Measurements from ENCODE around the gene DDAH1.

Gene DDAH1

DNA sequence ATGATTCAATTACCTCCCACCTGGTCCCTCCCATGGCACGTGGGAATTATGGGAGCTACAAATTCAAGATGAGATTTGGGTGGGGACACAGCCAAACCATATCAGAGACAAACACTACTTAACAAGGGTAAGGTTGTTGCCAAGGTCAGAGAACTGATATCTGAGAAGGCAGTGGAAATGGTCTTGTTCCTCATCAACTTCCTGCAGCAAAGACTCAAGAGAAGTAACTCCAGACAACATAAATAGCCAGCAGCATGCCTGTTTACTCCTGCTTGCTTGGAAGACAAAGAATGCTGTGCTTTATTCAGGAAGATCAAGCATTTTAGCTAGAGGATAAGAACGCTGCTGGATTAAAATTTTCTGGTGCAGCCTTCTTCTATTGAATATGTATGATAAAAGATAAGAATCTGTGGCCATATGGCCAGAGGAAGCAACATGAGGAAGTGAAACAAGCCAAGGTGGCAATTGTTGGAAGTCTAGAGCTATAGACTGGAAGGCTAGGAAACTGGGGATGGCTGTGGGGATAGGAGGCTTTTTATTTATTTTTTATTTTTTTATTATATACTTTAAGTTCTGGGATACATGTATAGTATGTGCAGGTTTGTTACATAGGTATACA, 36.4 kb downstream of the DDAH1 start:
- no peak for DNase-seq (ENCODE audit: low read depth)
- no peak overlapping the region for H3K4me3 ChIP-seq (ENCODE audit: low read depth, low read length)
- TF ChIP-seq, protein P1, sequence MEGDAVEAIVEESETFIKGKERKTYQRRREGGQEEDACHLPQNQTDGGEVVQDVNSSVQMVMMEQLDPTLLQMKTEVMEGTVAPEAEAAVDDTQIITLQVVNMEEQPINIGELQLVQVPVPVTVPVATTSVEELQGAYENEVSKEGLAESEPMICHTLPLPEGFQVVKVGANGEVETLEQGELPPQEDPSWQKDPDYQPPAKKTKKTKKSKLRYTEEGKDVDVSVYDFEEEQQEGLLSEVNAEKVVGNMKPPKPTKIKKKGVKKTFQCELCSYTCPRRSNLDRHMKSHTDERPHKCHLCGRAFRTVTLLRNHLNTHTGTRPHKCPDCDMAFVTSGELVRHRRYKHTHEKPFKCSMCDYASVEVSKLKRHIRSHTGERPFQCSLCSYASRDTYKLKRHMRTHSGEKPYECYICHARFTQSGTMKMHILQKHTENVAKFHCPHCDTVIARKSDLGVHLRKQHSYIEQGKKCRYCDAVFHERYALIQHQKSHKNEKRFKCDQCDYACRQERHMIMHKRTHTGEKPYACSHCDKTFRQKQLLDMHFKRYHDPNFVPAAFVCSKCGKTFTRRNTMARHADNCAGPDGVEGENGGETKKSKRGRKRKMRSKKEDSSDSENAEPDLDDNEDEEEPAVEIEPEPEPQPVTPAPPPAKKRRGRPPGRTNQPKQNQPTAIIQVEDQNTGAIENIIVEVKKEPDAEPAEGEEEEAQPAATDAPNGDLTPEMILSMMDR (IDR thresholded peaks at IDR 0.05; ENCODE audit: low read depth, low read length, missing control alignments), result no peak

DNA sequence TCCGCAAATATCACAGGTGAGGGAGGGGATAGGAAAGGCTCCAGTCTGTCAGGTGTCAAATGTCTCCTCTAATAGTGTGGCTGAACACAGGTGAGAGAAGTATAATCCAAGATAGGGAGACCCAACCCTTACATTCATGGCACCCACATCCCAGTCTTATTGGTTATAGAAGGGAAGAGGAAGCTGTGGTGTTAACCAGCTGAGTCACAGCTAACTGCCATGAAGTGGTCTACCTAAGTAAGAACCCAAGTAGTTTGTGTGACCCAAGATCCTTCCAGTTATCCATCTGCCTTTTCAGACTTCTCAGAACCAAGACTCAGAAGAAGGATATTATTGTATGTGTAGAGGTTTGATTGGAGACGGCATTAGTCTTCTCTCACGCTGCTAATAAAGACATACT, 37.1 kb downstream of the DDAH1 start:
- TF ChIP-seq, protein P1 (IDR thresholded peaks at IDR 0.05; ENCODE audit: low read depth, low read length, missing control alignments), result no peak
- no peak overlapping the region for H3K4me3 ChIP-seq (ENCODE audit: low read depth, low read length)
- DNase-seq (ENCODE audit: low read depth), result no peak

DNA sequence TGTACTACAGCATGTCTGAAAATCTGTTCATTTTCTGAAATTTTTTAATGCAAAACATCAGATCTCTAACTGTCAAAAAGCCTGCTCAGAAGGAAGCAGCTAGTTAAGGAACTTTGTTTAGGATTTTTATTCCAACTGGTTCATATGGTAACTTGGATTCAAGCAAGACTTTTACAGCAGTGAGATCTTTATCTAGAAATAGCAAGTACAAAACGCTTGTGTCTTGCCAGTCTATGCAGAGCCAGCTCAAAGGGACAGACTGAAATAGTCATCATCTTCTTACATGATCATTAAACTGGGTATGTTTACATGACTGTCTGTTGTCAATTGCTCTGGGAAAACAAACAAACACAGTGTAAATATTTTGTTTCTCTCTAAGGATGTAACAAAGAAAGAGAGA, 37.6 kb downstream of the DDAH1 start:
- no peak for DNase-seq (ENCODE audit: low read depth)
- TF ChIP-seq, protein P1 (IDR thresholded peaks at IDR 0.05; ENCODE audit: low read depth, low read length, missing control alignments), result no peak
- no peak overlapping the region for H3K4me3 ChIP-seq (ENCODE audit: low read depth, low read length)

DNA sequence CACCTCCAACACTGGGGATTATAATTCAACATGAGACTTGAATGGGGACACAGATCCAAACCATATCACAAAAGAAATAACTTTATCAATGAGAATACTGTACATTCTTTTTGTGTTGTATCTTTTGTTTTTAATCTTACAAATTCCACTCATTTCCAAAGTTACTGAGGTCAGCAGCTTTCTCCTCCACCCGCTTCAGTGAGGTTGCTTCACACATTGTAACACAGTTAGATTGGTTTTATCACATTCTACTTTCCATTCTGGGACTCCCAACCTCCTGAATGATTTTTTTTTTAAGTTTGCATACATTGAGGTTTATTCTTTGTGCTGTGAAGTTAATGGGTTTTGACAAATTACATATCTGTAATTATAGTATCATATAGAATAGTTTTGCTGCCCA, 43.8 kb downstream of the DDAH1 start:
- H3K4me3 ChIP-seq (ENCODE audit: low read depth, low read length), result no peak overlapping the region
- TF ChIP-seq, protein P1 (IDR thresholded peaks at IDR 0.05; ENCODE audit: low read depth, low read length, missing control alignments), result no peak
- DNase-seq (ENCODE audit: low read depth), result no peak

DNA sequence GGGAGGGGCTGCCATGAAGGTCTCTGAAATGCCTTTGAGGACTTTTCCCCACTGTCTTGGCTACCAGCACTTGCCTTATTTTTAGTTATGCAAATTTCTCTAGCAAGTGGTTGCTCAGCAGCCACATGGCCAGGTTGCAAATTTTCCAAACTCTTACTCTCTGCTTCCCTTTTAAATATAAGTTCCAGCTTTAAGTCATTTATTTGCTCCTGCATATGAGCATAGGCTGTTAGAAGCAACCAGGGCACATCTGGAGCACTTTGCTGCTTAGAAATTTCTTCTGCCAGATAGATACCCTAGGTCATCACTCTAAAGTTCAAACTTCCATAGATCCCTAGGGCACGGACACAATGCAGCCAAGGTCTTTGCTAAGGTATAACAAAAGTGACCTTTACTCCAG, 44.8 kb downstream of the DDAH1 start:
- TF ChIP-seq, protein P1 (IDR thresholded peaks at IDR 0.05; ENCODE audit: low read depth, low read length, missing control alignments), result no peak
- DNase-seq (ENCODE audit: low read depth), result no peak
- H3K4me3 ChIP-seq (ENCODE audit: low read depth, low read length), result no peak overlapping the region

DNA sequence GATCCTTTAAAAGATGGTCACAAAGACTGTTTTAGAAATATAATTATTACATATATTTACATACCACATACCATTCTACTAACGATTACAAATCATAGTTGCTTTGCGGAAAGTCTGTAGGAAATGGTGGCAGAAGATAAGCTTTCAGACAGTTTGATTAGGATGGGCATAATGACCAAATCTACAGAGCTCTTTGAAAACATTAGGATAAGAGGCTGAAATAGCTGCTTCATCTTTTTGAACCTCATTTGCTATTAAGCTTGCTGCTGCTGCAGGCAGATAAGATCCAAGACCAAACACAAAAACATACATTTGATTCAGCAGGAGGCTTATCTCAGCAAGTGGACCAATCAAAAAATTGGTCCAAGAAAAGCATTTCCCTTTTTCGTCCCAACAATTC, 47.1 kb downstream of the DDAH1 start:
- TF ChIP-seq, protein P1 (IDR thresholded peaks at IDR 0.05; ENCODE audit: low read depth, low read length, missing control alignments), result no peak
- DNase-seq (ENCODE audit: low read depth), result no peak
- no peak overlapping the region for H3K4me3 ChIP-seq (ENCODE audit: low read depth, low read length)

DNA sequence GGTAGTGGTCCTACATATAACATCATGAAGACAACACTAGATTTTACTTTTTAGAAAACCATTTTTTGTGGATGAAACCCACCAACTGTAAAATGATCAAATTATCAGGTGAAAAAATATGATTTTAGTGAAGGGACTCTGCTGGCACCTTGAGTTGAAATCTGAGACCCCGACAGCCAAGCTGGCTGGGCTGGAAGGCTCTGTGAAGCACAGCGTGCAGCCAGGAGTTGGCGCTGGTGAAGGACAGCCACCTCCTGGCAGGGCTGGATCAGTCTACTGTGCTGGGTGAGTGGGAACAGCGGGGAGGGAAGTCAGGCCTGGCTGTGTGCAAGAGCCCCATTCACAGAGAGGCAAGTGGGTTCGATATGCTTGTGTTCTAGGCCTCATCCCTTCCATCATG, 47.9 kb downstream of the DDAH1 start:
- no peak overlapping the region for H3K4me3 ChIP-seq (ENCODE audit: low read depth, low read length)
- TF ChIP-seq, protein P1 (IDR thresholded peaks at IDR 0.05; ENCODE audit: low read depth, low read length, missing control alignments), result no peak
- DNase-seq (ENCODE audit: low read depth), result no peak
